ENCODE results near the gene DPP10. TPM values are rescaled to one million over a fixed set of nuclear protein-coding genes. Genes with fewer than 3 reads are reported as not detected.

Gene DPP10
- total and polyA plus RNA-seq, 4 donors = 0.04 to 4.1 (median 0.48) TPM

GRCh38 chr2:115549611-115550130 lies 1107.2 kb downstream of the DPP10 start (continued):
- TF ChIP-seq CTCF (IDR thresholded peaks at IDR 0.05; ENCODE audit: low read depth, low read length, missing input control) (no peak), HNF4G (IDR thresholded peaks at IDR 0.05) (no peak)

GRCh38 chr2:115552726-115553125 lies 1110.3 kb downstream of the DPP10 start:
- H3K4me1 ChIP-seq (ENCODE audit: control insufficient read depth in 4 of 4, insufficient read depth in 4 of 4, low read length in 3 of 4) = no peaks in the 10 kb centered on the region
- no peaks in the 10 kb centered on the region for H3K9me3 ChIP-seq (ENCODE audit: control insufficient read depth in 4 of 4, low read length in 3 of 4)
- 75% methylated on average over 2 of the region's 2 CpGs for WGBS
- no peaks in the 10 kb centered on the region for H3K36me3 ChIP-seq (ENCODE audit: control insufficient read depth in 4 of 4, insufficient read depth in 3 of 4, low read depth in 1 of 4, low read length in 3 of 4)
- H3K27me3 ChIP-seq (ENCODE audit: control insufficient read depth in 4 of 4, insufficient read depth in 4 of 4, low read length in 3 of 4) = no peaks in the 10 kb centered on the region
- TF ChIP-seq HNF4G (IDR thresholded peaks at IDR 0.05) = no peak
- no peak for TF ChIP-seq FOXA1 (IDR thresholded peaks at IDR 0.05)
- no peak for TF ChIP-seq RAD21 (IDR thresholded peaks at IDR 0.05)
- TF ChIP-seq RXRA (IDR thresholded peaks at IDR 0.05) = no peak
- TF ChIP-seq EGR1 (IDR thresholded peaks at IDR 0.05; ENCODE audit: low read depth in 2 of 2) = no peak
- no peak for TF ChIP-seq NR2F2 (IDR thresholded peaks at IDR 0.05)
- TF ChIP-seq JUND (IDR thresholded peaks at IDR 0.05) = no peak
- no peak for TF ChIP-seq MAX (IDR thresholded peaks at IDR 0.05)
- no peak for TF ChIP-seq CTCF (IDR thresholded peaks at IDR 0.05; ENCODE audit: low read depth, low read length, missing input control)
- TF ChIP-seq ZBTB33 (IDR thresholded peaks at IDR 0.05) = no peak
- no peak for TF ChIP-seq SP1 (IDR thresholded peaks at IDR 0.05)
- TF ChIP-seq GABPA (IDR thresholded peaks at IDR 0.05 in 1 of 2, conservative IDR thresholded peaks at IDR 0.05 in 1 of 2) = no peak
- TF ChIP-seq YY1 (IDR thresholded peaks at IDR 0.05) = no peak
- no peak for TF ChIP-seq REST (IDR thresholded peaks at IDR 0.05)
- no peak for TF ChIP-seq HNF4A (conservative IDR thresholded peaks at IDR 0.05)
- TF ChIP-seq ATF3 (IDR thresholded peaks at IDR 0.05) = no peak
- TF ChIP-seq FOXA2 (IDR thresholded peaks at IDR 0.05) = no peak
- TF ChIP-seq TAF1 (conservative IDR thresholded peaks at IDR 0.05) = no peak
- no peak for DNase-seq (ENCODE audit: low spot score)
- H3K4me3 ChIP-seq (ENCODE audit: low read depth in 1 of 3, low read length in 3 of 3) = no peak overlapping the region
- no peak overlapping the region for H3K27ac ChIP-seq (ENCODE audit: low read depth in 1 of 2, low read length in 2 of 2)
- H3K9ac ChIP-seq (ENCODE audit: low read depth in 1 of 2, low read length in 2 of 2) = no peak overlapping the region

All from liver (tissue), 9 donors.